Muscle of back (tissue), 13 donors: Measurements from ENCODE around the gene NCSTN. TPM values are rescaled to one million over a fixed set of nuclear protein-coding genes. Genes with fewer than 3 reads are reported as not detected.
A peak's percentile ranks its signal among the peaks of the same experiment; 100 is the strongest.

ENCODE experiments used
- DNase-seq, 3 donors: peaks; one replicate each; pipeline versions ENCODE4 v3.0.0 to v3.0.0-alpha.2; 2013
- long read RNA-seq, 9 donors: transcript quantifications; one replicate each; lab custom pipeline, GENCODE V29; 2026
- polyA plus RNA-seq, 10 donors: library from polyadenylated mRNA; unstranded; fragments of 120-200 nt; gene quantifications; one replicate each; pipeline ENCODE4 v1.2.1, GENCODE V29; 2013; ENCODE audit not compliant: insufficient read length in 10 of 10

Gene NCSTN
- 100 to 1,000 TPM in 4 of 10 donors, 10 to 100 TPM in 6; 80.1 to 117 (median 99.3) TPM for polyA plus RNA-seq
- long read RNA-seq, donor 1, transcript NCSTN-201 (17 exons, 2,936 nt) = major isoform, 9 of 53 reads
- long read RNA-seq, donor 1, partial matches to known transcripts = 41 of 53 reads
- long read RNA-seq, donor 1, other reads (novel, unspliced or antisense) = 0 of 53 reads
- long read RNA-seq, donor 2, transcript NCSTN-201 (17 exons, 2,936 nt) = major isoform, 12 of 28 reads
- long read RNA-seq, donor 2, partial matches to known transcripts = 14 of 28 reads
- long read RNA-seq, donor 2, other reads (novel, unspliced or antisense) = 0 of 28 reads
- long read RNA-seq, donor 3 = 0 reads
- long read RNA-seq, donor 4, transcript NCSTN-201 (17 exons, 2,936 nt) = major isoform, 5 of 24 reads
- long read RNA-seq, donor 4, partial matches to known transcripts = 17 of 24 reads
- long read RNA-seq, donor 4, other reads (novel, unspliced or antisense) = 0 of 24 reads
- long read RNA-seq, donor 5, transcript NCSTN-201 (17 exons, 2,936 nt) = major isoform, 8 of 50 reads
- long read RNA-seq, donor 5, partial matches to known transcripts = 40 of 50 reads
- long read RNA-seq, donor 5, other reads (novel, unspliced or antisense) = 0 of 50 reads
- long read RNA-seq, donor 6, transcript NCSTN-201 (17 exons, 2,936 nt) = major isoform, 12 of 48 reads
- long read RNA-seq, donor 6, partial matches to known transcripts = 35 of 48 reads
- long read RNA-seq, donor 6, other reads (novel, unspliced or antisense) = 0 of 48 reads
- long read RNA-seq, donor 7, transcript NCSTN-201 (17 exons, 2,936 nt) = major isoform, 8 of 22 reads
- long read RNA-seq, donor 7, partial matches to known transcripts = 12 of 22 reads
- long read RNA-seq, donor 7, other reads (novel, unspliced or antisense) = 0 of 22 reads
- long read RNA-seq, donor 8, transcript NCSTN-201 (17 exons, 2,936 nt) = major isoform, 10 of 24 reads
- long read RNA-seq, donor 8, partial matches to known transcripts = 14 of 24 reads
- long read RNA-seq, donor 8, other reads (novel, unspliced or antisense) = 0 of 24 reads
- long read RNA-seq, donor 9, partial matches to known transcripts = 0 of 2 reads
- long read RNA-seq, donor 9, other reads (novel, unspliced or antisense) = 0 of 2 reads

- DNase-seq = peak; percentile 96 to 98 (median 97)
Observed at GRCh38 chr1:160342953-160343869, at the start of gene NCSTN, which contains the start of gene COPA. Gene NCSTN (plus strand): TSS chr1:160343383. CDS start chr1:160343397, 14 bp downstream. Gene COPA (minus strand): TSS chr1:160343250. CDS start chr1:160343170, 80 bp downstream.

- no peak for DNase-seq
Observed at GRCh38 chr1:160296036-160296435, 47.1 kb upstream of the NCSTN start.

- no peak for DNase-seq
Observed at GRCh38 chr1:160300173-160300572, 43.0 kb upstream of the NCSTN start.

GRCh38 chr1:160307118-160307791 lies 35.9 kb upstream of the NCSTN start:
- DNase-seq = no peak

GRCh38 chr1:160308451-160309184 lies 34.6 kb upstream of the NCSTN start:
- no peak for DNase-seq

GRCh38 chr1:160309185-160309557 lies 34.0 kb upstream of the NCSTN start:
- DNase-seq = no peak

- no peak for DNase-seq
Observed at GRCh38 chr1:160309571-160309970, 33.6 kb upstream of the NCSTN start.

GRCh38 chr1:160315359-160315758 lies 27.8 kb upstream of the NCSTN start:
- no peak for DNase-seq

GRCh38 chr1:160322831-160323230 lies 20.4 kb upstream of the NCSTN start:
- no peak for DNase-seq

- no peak for DNase-seq
Observed at GRCh38 chr1:160325252-160325651, 17.9 kb upstream of the NCSTN start.

GRCh38 chr1:160326418-160326817 lies 16.8 kb upstream of the NCSTN start:
- peak in 1 of 3 donors; percentile 14 for DNase-seq

- DNase-seq = no peak
Observed at GRCh38 chr1:160328184-160328583, 15.0 kb upstream of the NCSTN start.

- no peak for DNase-seq
Observed at GRCh38 chr1:160330119-160330518, 13.1 kb upstream of the NCSTN start.

GRCh38 chr1:160332516-160332915 lies 10.7 kb upstream of the NCSTN start:
- no peak for DNase-seq

GRCh38 chr1:160338580-160338979 lies 4.6 kb upstream of the NCSTN start:
- no peak for DNase-seq

GRCh38 chr1:160340146-160340545 lies 3.0 kb upstream of the NCSTN start:
- DNase-seq = no peak

GRCh38 chr1:160340866-160341265 lies 2.3 kb upstream of the NCSTN start:
- no peak for DNase-seq

- peak in 2 of 3 donors; percentile 36 to 72 for DNase-seq
Observed at GRCh38 chr1:160342526-160342925, 657 bp upstream of the NCSTN start.

GRCh38 chr1:160344241-160344640 lies 1.1 kb downstream of the NCSTN start:
- DNase-seq = no peak

- no peak for DNase-seq
Observed at GRCh38 chr1:160344936-160345335, 1.8 kb downstream of the NCSTN start.
